Thyroid gland (tissue), 4 donors: ENCODE data around the gene GLRX. TPM values are rescaled to one million over a fixed set of nuclear protein-coding genes. Genes with fewer than 3 reads are reported as not detected.
A peak's percentile ranks its signal among the peaks of the same experiment; 100 is the strongest.

ENCODE experiments used
- DNase-seq, 2 donors: peaks; one replicate each; pipeline ENCODE4 v3.0.0-alpha.2; 2019
- H3K27ac ChIP-seq, 3 donors: fragments of 200-600 bp; sonication (generic); 1 replicate in 2 of 3; 2 replicates in 1 of 3; pipeline ENCODE4 v1.5.1; 2016 to 2019; ENCODE audit warnings: mild to moderate bottlenecking in 1 of 3, moderate library complexity in 1 of 3
- H3K27me3 ChIP-seq: fragments of 200-600 bp; sonication (generic); one replicate; pipeline ENCODE4 v1.5.1; 2019
- H3K36me3 ChIP-seq, 2 donors: fragments of 200-600 bp; sonication (generic); one replicate each; pipeline ENCODE4 v1.5.1; 2016 to 2019
- H3K4me1 ChIP-seq, 2 donors: fragments of 200-600 bp; sonication (generic); one replicate each; pipeline ENCODE4 v1.5.1; 2017 to 2019
- H3K4me3 ChIP-seq, 3 donors: fragments of 200-600 bp; sonication (generic); replicated peaks in 1 of 3; 1 replicate in 2 of 3; 2 replicates in 1 of 3; pipeline ENCODE4 v1.5.1; 2016; ENCODE audit warnings: mild to moderate bottlenecking in 1 of 3
- H3K9me3 ChIP-seq: fragments of 200-600 bp; sonication (generic); one replicate; pipeline ENCODE4 v1.5.1; 2017
- POLR2A ChIP-seq, 2 donors: fragments of 450-650 bp; IDR thresholded peaks; one replicate each; pipeline ENCODE4 v1.6.1; 2017; ENCODE audit warnings: antibody characterized with exemption in 2 of 2, mild to moderate bottlenecking in 2 of 2, moderate library complexity in 1 of 2
- WGBS, 2 donors: methylation state at CpG; one replicate each; pipeline ENCODE4 v1.1.5; 2017; 5-methylcytosine and 5-hydroxymethylcytosine counted together
- intact Hi-C: fragments of 100-400 bp; cut with DNase I; formaldehyde crosslinking; loops from one replicate; pipeline ENCODE4 v1.15.1; 2023
- total RNA-seq, 4 donors: library from RNA; depleted of rRNA; stranded (reverse); fragments of >200 nt; gene quantifications; one replicate each; pipeline ENCODE4 v1.2.3, GENCODE V29; 2016
- TF ChIP-seq, protein P1 (sequence below), 6 experiments: fragments of 200-600 bp in 3 of 6; fragments of 450-650 bp in 3 of 6; sonication (generic) in 3 of 6; IDR thresholded peaks; one replicate each; pipeline ENCODE4 v1.5.1; 2016 to 2019; ENCODE audit warnings: antibody characterized with exemption in 6 of 6, mild to moderate bottlenecking in 2 of 6, inconsistent platforms in 1 of 6, moderate library complexity in 1 of 6

Gene GLRX
- total RNA-seq, 4 donors from 2014 or later: 30.1 to 68.7 (median 37.7) TPM

DNA sequence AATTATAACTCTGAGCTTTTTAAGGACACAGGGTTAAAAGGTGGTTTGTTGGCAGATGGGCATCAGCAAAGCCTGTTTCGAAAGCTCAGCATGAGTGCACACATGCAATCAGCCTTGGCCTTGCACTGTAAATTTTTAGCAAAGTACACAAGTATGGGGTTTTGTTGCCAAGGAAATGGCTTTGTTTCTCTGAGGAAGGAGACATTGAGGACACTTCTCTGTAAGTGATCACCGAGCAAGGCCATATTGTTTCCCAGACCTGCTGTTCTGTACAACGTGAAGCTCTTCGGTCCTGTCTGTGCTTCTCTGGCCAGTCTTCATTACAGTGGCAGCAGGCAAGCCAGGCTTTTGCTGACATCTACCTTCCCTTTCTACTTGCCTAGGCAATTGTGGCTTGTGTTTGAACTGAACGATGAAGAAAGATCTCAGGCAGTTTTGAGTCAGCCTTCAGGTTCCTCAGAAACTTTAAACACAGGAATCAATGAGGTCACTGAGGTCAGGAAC lies 27.9 kb upstream of the GLRX start:
- intact Hi-C loops: no loop called here
- H3K27ac ChIP-seq: no peak overlapping the region

DNA sequence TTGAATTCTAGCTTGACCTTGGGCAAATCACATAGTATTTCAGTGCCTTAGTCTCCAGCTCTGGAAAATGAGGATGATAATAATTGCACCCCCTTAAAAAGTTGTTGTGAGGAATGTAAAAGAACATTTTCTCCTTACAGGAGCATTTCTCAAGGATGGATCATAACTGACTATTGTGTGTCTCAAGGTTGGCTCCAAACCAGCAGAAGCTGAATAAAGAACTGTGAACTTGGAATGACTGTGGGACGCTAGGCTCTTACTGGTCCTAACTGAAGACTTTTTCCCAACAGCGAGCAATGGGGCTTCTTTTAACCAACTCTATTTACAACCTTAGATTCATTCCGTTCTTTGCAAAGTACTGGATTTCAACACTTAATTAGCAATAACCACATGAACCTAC lies 26.2 kb upstream of the GLRX start:
- H3K27ac ChIP-seq: no peak overlapping the region

More for the DNA sequence above, 27.9 kb upstream of the GLRX start:
- H3K4me3 ChIP-seq: no peak overlapping the region
- 46 to 51% methylated on average over 5 of the region's 5 CpGs for WGBS, 2 donors
- H3K27me3 ChIP-seq: no peaks in the 10 kb centered on the region
- H3K9me3 ChIP-seq: no peaks in the 10 kb centered on the region
- H3K4me1 ChIP-seq: peaks cover 0 to 9% of the 10 kb centered on the region in 2 donors
- DNase-seq: peak in 1 of 2 donors; percentile 35
- H3K36me3 ChIP-seq: no peaks in the 10 kb centered on the region
- TF ChIP-seq, protein P1, sequence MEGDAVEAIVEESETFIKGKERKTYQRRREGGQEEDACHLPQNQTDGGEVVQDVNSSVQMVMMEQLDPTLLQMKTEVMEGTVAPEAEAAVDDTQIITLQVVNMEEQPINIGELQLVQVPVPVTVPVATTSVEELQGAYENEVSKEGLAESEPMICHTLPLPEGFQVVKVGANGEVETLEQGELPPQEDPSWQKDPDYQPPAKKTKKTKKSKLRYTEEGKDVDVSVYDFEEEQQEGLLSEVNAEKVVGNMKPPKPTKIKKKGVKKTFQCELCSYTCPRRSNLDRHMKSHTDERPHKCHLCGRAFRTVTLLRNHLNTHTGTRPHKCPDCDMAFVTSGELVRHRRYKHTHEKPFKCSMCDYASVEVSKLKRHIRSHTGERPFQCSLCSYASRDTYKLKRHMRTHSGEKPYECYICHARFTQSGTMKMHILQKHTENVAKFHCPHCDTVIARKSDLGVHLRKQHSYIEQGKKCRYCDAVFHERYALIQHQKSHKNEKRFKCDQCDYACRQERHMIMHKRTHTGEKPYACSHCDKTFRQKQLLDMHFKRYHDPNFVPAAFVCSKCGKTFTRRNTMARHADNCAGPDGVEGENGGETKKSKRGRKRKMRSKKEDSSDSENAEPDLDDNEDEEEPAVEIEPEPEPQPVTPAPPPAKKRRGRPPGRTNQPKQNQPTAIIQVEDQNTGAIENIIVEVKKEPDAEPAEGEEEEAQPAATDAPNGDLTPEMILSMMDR (IDR thresholded peaks at IDR 0.05): no peak
- no peak for TF ChIP-seq POLR2A (IDR thresholded peaks at IDR 0.05)

DNA sequence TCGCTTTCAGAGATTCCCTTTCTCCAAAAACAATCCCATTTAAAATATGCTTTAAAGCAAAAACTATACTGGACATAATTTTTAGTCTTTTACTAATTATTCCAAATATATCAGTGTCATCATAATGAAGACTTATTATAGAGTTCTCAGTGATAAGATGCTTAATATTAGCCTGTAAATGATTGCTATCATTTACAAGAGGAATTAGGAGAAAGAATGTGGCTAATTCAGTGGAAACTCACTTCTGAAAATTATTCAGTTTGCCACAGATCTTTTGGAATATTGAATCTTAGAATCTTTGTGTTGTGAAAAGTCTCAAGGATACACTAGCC lies 24.7 kb upstream of the GLRX start:
- no peak for TF ChIP-seq POLR2A (IDR thresholded peaks at IDR 0.05)
- TF ChIP-seq, protein P1 (IDR thresholded peaks at IDR 0.05): peak in 1 of 6 experiments; percentile 10
- peaks cover 8 to 24% of the 10 kb centered on the region in 2 donors for H3K4me1 ChIP-seq
- no peak overlapping the region for H3K27ac ChIP-seq
- H3K4me3 ChIP-seq: no peak overlapping the region
- intact Hi-C loops: loop anchor here (5.0 kb wide), 1 partner anchor 185 kb away; no protein-coding TSS in a partner anchor
- 18 to 22% methylated on average over 1 of the region's 1 CpG for WGBS, 2 donors
- no peaks in the 10 kb centered on the region for H3K36me3 ChIP-seq
- DNase-seq: no peak
- no peaks in the 10 kb centered on the region for H3K27me3 ChIP-seq
- H3K9me3 ChIP-seq: no peaks in the 10 kb centered on the region

More for the DNA sequence above, 26.2 kb upstream of the GLRX start:
- WGBS, 2 donors: 90 to 93% methylated on average over 3 of the region's 3 CpGs
- Histone ChIP-seq H3K4me1 (peaks cover 0 to 14% of the 10 kb centered on the region in 2 donors), H3K4me3 (no peak overlapping the region), H3K27me3 (no peaks in the 10 kb centered on the region), H3K9me3 (no peaks in the 10 kb centered on the region), H3K36me3 (no peaks in the 10 kb centered on the region)
- TF ChIP-seq, protein P1 (IDR thresholded peaks at IDR 0.05): no peak
- TF ChIP-seq POLR2A (IDR thresholded peaks at IDR 0.05): no peak
- intact Hi-C loops: loop anchor here (2.0 to 5.0 kb wide), 2 partner anchors 68 to 186 kb away; no protein-coding TSS in a partner anchor
- DNase-seq: no peak

DNA sequence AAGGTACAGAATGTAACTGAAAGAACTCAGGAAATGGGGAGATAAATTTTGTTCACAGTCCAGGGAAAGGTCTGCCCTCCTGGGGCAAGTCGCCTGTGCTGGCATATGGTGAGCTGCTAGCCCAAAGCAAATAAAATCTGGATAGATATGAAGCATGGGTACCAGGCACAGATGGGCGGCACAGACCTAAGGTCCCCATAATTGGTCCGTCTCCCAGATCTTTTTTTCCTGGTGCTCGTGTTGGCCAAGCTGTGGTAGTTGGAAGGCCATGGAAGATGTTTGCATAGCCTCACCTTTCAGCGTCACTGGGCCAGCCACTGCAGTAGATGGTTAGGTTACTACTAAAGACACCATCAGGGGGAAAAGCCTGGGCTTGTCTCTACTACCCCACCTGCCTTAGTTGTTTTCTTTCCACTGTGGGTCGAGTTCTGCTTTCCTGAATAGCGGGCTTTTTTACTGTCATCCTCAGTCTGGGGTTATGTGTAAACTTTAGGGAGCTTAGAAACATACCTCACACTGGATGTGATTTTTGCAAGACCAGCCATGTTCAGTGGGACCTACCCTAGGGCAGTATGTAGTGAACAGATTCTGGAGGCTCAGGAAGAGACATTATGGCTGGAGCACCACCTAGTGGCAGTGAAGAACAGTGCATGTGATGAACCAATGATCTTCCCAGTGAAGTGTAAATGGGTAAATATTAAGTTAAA lies 24.2 kb upstream of the GLRX start:
- Histone ChIP-seq H3K9me3 (no peaks in the 10 kb centered on the region), H3K36me3 (no peaks in the 10 kb centered on the region), H3K27ac (no peak overlapping the region), H3K27me3 (no peaks in the 10 kb centered on the region), H3K4me1 (peaks cover 8 to 24% of the 10 kb centered on the region in 2 donors), H3K4me3 (no peak overlapping the region)
- intact Hi-C loops: loop anchor here (5.0 kb wide), 1 partner anchor 184 kb away; no protein-coding TSS in a partner anchor
- TF ChIP-seq, protein P1 (IDR thresholded peaks at IDR 0.05): peak; percentile 78 to 96 (median 92)
- no peak for TF ChIP-seq POLR2A (IDR thresholded peaks at IDR 0.05)
- DNase-seq: peak; percentile 61 to 71
- 70 to 73% methylated on average over 7 of the region's 7 CpGs for WGBS, 2 donors

DNA sequence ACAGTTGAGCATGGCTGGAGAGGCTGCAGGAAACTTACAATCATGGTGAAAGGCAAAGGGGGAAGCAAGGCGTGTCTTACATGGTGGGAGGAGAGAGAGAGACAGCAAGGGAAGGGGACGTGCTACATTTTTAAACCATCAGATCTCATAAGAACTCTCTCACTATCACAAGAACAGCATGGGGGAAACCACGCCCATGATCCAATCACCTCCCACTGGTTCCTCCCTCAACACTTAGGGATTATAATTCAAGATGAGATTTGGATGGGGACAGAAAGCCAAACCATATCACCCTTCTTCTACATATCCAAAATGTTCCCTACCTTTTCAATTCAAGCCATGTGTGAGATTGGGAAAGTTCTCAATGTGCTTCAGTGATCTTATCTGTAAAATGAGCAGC lies 22.9 kb upstream of the GLRX start:
- TF ChIP-seq, protein P1 (IDR thresholded peaks at IDR 0.05): no peak
- TF ChIP-seq POLR2A (IDR thresholded peaks at IDR 0.05): no peak
- WGBS, 2 donors: 83 to 87% methylated on average over 3 of the region's 3 CpGs
- Histone ChIP-seq H3K4me3 (no peak overlapping the region), H3K27me3 (no peaks in the 10 kb centered on the region), H3K27ac (no peak overlapping the region), H3K36me3 (no peaks in the 10 kb centered on the region), H3K9me3 (no peaks in the 10 kb centered on the region), H3K4me1 (peaks cover 8 to 20% of the 10 kb centered on the region in 2 donors)
- intact Hi-C loops: loop anchor here (5.0 kb wide), 1 partner anchor 183 kb away; no protein-coding TSS in a partner anchor
- DNase-seq: no peak
